ENCODE results near the gene ANGPT4.

The ANGPT4 gene

GRCh38 chr20:887137-887536 lies 29.0 kb downstream of the ANGPT4 start:
- no peaks in the 10 kb centered on the region for H3K36me3 ChIP-seq (ENCODE audit: insufficient read depth, low read length)
- H3K27ac ChIP-seq (ENCODE audit: low read depth, low read length, poor library complexity, severe bottlenecking) = no peak overlapping the region
- H2AFZ ChIP-seq (ENCODE audit: low read length) = no peak overlapping the region
- no peak overlapping the region for H3K4me3 ChIP-seq (ENCODE audit: low read depth, low read length, poor library complexity, severe bottlenecking)
- no peaks in the 10 kb centered on the region for H3K9me2 ChIP-seq (ENCODE audit: low read depth, low read length)
- no peaks in the 10 kb centered on the region for H3F3A ChIP-seq (ENCODE audit: insufficient read depth, low read length)
- no peak overlapping the region for H3K4me2 ChIP-seq (ENCODE audit: low read length)
- H3K79me2 ChIP-seq (ENCODE audit: insufficient read depth, low read length) = no peaks in the 10 kb centered on the region
- H3K9ac ChIP-seq (ENCODE audit: low read length) = no peak overlapping the region
- no peaks in the 10 kb centered on the region for H4K20me1 ChIP-seq (ENCODE audit: insufficient read depth, low read length)
- H3K4me1 ChIP-seq (ENCODE audit: insufficient read depth, low read length, severe bottlenecking) = no peaks in the 10 kb centered on the region
- no peak for TF ChIP-seq EZH2 (IDR thresholded peaks at IDR 0.05; ENCODE audit: borderline replicate concordance, low read length)
- no peak for TF ChIP-seq CTCF (IDR thresholded peaks at IDR 0.05; ENCODE audit: low read length)
- H3K27me3 ChIP-seq (ENCODE audit: insufficient read depth, low read length) = no peaks in the 10 kb centered on the region; the same call in 1 of the 2 replicates
- no peaks in the 10 kb centered on the region for H3K9me3 ChIP-seq (ENCODE audit: low read length)

- Histone ChIP-seq H2AFZ (ENCODE audit: low read length) (no peak overlapping the region), H4K20me1 (ENCODE audit: insufficient read depth, low read length) (no peaks in the 10 kb centered on the region), H3K27me3 (ENCODE audit: insufficient read depth, low read length) (no peaks in the 10 kb centered on the region; the same call in 1 of the 2 replicates), H3K4me1 (ENCODE audit: insufficient read depth, low read length, severe bottlenecking) (no peaks in the 10 kb centered on the region), H3K27ac (ENCODE audit: low read depth, low read length, poor library complexity, severe bottlenecking) (no peak overlapping the region), H3K36me3 (ENCODE audit: insufficient read depth, low read length) (no peaks in the 10 kb centered on the region), H3K79me2 (ENCODE audit: insufficient read depth, low read length) (no peaks in the 10 kb centered on the region), H3K4me2 (ENCODE audit: low read length) (no peak overlapping the region), H3K9me2 (ENCODE audit: low read depth, low read length) (no peaks in the 10 kb centered on the region), H3K4me3 (ENCODE audit: low read depth, low read length, poor library complexity, severe bottlenecking) (no peak overlapping the region), H3F3A (ENCODE audit: insufficient read depth, low read length) (no peaks in the 10 kb centered on the region), H3K9me3 (ENCODE audit: low read length) (no peaks in the 10 kb centered on the region), H3K9ac (ENCODE audit: low read length) (no peak overlapping the region)
- TF ChIP-seq EZH2 (IDR thresholded peaks at IDR 0.05; ENCODE audit: borderline replicate concordance, low read length) (no peak), CTCF (IDR thresholded peaks at IDR 0.05; ENCODE audit: low read length) (no peak)
These were observed 30.9 kb downstream of the ANGPT4 start for GRCh38 chr20:884983-885952.

- Histone ChIP-seq H3K36me3 (ENCODE audit: insufficient read depth, low read length) (no peaks in the 10 kb centered on the region), H3K9me3 (ENCODE audit: low read length) (no peaks in the 10 kb centered on the region), H3K9ac (ENCODE audit: low read length) (no peak overlapping the region), H3K27me3 (ENCODE audit: insufficient read depth, low read length) (no peaks in the 10 kb centered on the region; the same call in 1 of the 2 replicates), H3K79me2 (ENCODE audit: insufficient read depth, low read length) (no peaks in the 10 kb centered on the region), H3K4me2 (ENCODE audit: low read length) (no peak overlapping the region), H3K9me2 (ENCODE audit: low read depth, low read length) (no peaks in the 10 kb centered on the region), H3F3A (ENCODE audit: insufficient read depth, low read length) (no peaks in the 10 kb centered on the region), H2AFZ (ENCODE audit: low read length) (no peak overlapping the region), H3K4me3 (ENCODE audit: low read depth, low read length, poor library complexity, severe bottlenecking) (no peak overlapping the region), H4K20me1 (ENCODE audit: insufficient read depth, low read length) (no peaks in the 10 kb centered on the region), H3K27ac (ENCODE audit: low read depth, low read length, poor library complexity, severe bottlenecking) (no peak overlapping the region), H3K4me1 (ENCODE audit: insufficient read depth, low read length, severe bottlenecking) (no peaks in the 10 kb centered on the region)
- TF ChIP-seq EZH2 (IDR thresholded peaks at IDR 0.05; ENCODE audit: borderline replicate concordance, low read length) = no peak
- no peak for TF ChIP-seq CTCF (IDR thresholded peaks at IDR 0.05; ENCODE audit: low read length)
These were observed 34.4 kb downstream of the ANGPT4 start for GRCh38 chr20:881783-882144.

Data from OCI-LY1 (cell line).